Liver (tissue), 9 donors: ENCODE measurements around the gene RAPGEF4. TPM values are rescaled to one million over a fixed set of nuclear protein-coding genes. Genes with fewer than 3 reads are reported as not detected.

Source experiments
- DNase-seq: peaks from one replicate; pipeline ENCODE4 v3.0.0-alpha.2; 2017; ENCODE audit warnings: low spot score
- H3K27ac ChIP-seq, 2 donors: one replicate each; pipeline ENCODE4 v1.7.0; 2013; ENCODE audit warnings: inconsistent platforms in 2 of 2, low read length in 2 of 2, control low read depth in 1 of 2, low read depth in 1 of 2, mild to moderate bottlenecking in 1 of 2
- H3K27me3 ChIP-seq, 4 donors: one replicate each; pipeline versions ENCODE4 v1.6.1 to v1.7.0; 2013; ENCODE audit warnings: low read length in 3 of 4, inconsistent platforms in 1 of 4, mild to moderate bottlenecking in 1 of 4, moderate library complexity in 1 of 4; ENCODE audit not compliant: control insufficient read depth in 4 of 4, insufficient read depth in 4 of 4
- H3K36me3 ChIP-seq, 4 donors: one replicate each; pipeline versions ENCODE4 v1.6.1 to v1.7.0; 2013; ENCODE audit warnings: low read length in 3 of 4, mild to moderate bottlenecking in 3 of 4, low read depth in 1 of 4, moderate library complexity in 1 of 4; ENCODE audit not compliant: control insufficient read depth in 4 of 4, insufficient read depth in 3 of 4
- H3K4me1 ChIP-seq, 4 donors: one replicate each; pipeline versions ENCODE4 v1.6.1 to v1.7.0; 2013; ENCODE audit warnings: low read length in 3 of 4, mild to moderate bottlenecking in 3 of 4, moderate library complexity in 1 of 4; ENCODE audit not compliant: control insufficient read depth in 4 of 4, insufficient read depth in 4 of 4
- H3K4me3 ChIP-seq, 3 donors: one replicate each; pipeline versions ENCODE4 v1.6.1 to v1.7.0; 2013; ENCODE audit warnings: low read length in 3 of 3, control low read depth in 1 of 3, low read depth in 1 of 3, mild to moderate bottlenecking in 1 of 3
- H3K9ac ChIP-seq, 2 donors: one replicate each; pipeline ENCODE4 v1.7.0; 2013; ENCODE audit warnings: low read length in 2 of 2, mild to moderate bottlenecking in 2 of 2, moderate library complexity in 2 of 2, control low read depth in 1 of 2, low read depth in 1 of 2
- H3K9me3 ChIP-seq, 4 donors: one replicate each; pipeline versions ENCODE4 v1.6.1 to v1.7.0; 2013; ENCODE audit warnings: low read length in 3 of 4; ENCODE audit not compliant: control insufficient read depth in 4 of 4
- EGR1 ChIP-seq, 2 donors: IDR thresholded peaks; 2 replicates each; pipeline ENCODE4 v1.6.1; 2016 to 2018; ENCODE audit warnings: antibody characterized with exemption in 2 of 2, low read depth in 2 of 2
- FOXA1 ChIP-seq: IDR thresholded peaks from 2 replicates; pipeline ENCODE4 v1.6.1; 2016; ENCODE audit warnings: antibody characterized with exemption
- FOXA2 ChIP-seq: IDR thresholded peaks from 2 replicates; pipeline ENCODE4 v1.6.1; 2016; ENCODE audit warnings: antibody characterized with exemption
- GABPA ChIP-seq, 2 donors: IDR thresholded peaks in 1 of 2; conservative IDR thresholded peaks in 1 of 2; 2 replicates each; pipeline ENCODE4 v1.6.1; 2016; ENCODE audit warnings: antibody characterized with exemption in 2 of 2, mild to moderate bottlenecking in 1 of 2, moderate library complexity in 1 of 2
- HNF4A ChIP-seq, 2 donors: conservative IDR thresholded peaks; 2 replicates each; pipeline ENCODE4 v1.6.1; 2016; ENCODE audit warnings: antibody characterized with exemption in 2 of 2, mild to moderate bottlenecking in 2 of 2
- HNF4G ChIP-seq: IDR thresholded peaks from 2 replicates; pipeline ENCODE4 v1.6.1; 2016; ENCODE audit warnings: antibody characterized with exemption
- JUND ChIP-seq, 2 donors: IDR thresholded peaks; 2 replicates each; pipeline ENCODE4 v1.6.1; 2016; ENCODE audit warnings: antibody characterized with exemption in 2 of 2
- RAD21 ChIP-seq, 2 donors: IDR thresholded peaks; 2 replicates each; pipeline ENCODE4 v1.6.1; 2016; ENCODE audit warnings: antibody characterized with exemption in 2 of 2, mild to moderate bottlenecking in 2 of 2
- RXRA ChIP-seq, 2 donors: IDR thresholded peaks; 2 replicates each; pipeline ENCODE4 v1.6.1; 2017 to 2018; ENCODE audit warnings: antibody characterized with exemption in 2 of 2, mild to moderate bottlenecking in 1 of 2
- TAF1 ChIP-seq: conservative IDR thresholded peaks from 2 replicates; pipeline ENCODE4 v1.6.1; 2016; ENCODE audit warnings: antibody characterized with exemption, mild to moderate bottlenecking
- YY1 ChIP-seq: IDR thresholded peaks from 2 replicates; pipeline ENCODE4 v1.6.1; 2016; ENCODE audit warnings: antibody characterized with exemption, mild to moderate bottlenecking
- WGBS: extraction: QIAGEN DNeasy Blood & Tissue Kit; methylation state at CpG from one replicate; pipeline ENCODE4 v1.1.7; 2013; 5-methylcytosine and 5-hydroxymethylcytosine counted together
- polyA plus RNA-seq, 2 donors: library from polyadenylated mRNA; stranded (reverse) in 1 of 2; unstranded in 1 of 2; fragments of 200-250 nt in 1 of 2; fragments of >200 nt in 1 of 2; fragmentation: Nextera tagmentation in 1 of 2; extraction: Ambion mirVana in 1 of 2; gene quantifications; one replicate each; pipeline versions ENCODE4 v1.2.1 to v1.2.3, GENCODE V29; 2013 to 2015
- total RNA-seq, 2 donors: library from RNA; depleted of rRNA; stranded (reverse); fragments of >200 nt; gene quantifications; one replicate each; pipeline ENCODE4 v1.2.3, GENCODE V29; 2014
- TF ChIP-seq, protein P1 (sequence below): IDR thresholded peaks from 2 replicates; pipeline ENCODE4 v1.6.1; 2016; ENCODE audit warnings: antibody characterized with exemption, mild to moderate bottlenecking
- TF ChIP-seq, protein P2 (sequence below): IDR thresholded peaks from 2 replicates; pipeline ENCODE4 v1.6.1; 2016; ENCODE audit warnings: antibody characterized with exemption
- TF ChIP-seq, protein P3 (sequence below): IDR thresholded peaks from 2 replicates; pipeline ENCODE4 v1.6.1; 2016; ENCODE audit warnings: antibody characterized with exemption
- donor health status: healthy.
- donor health status: healthy.
- donor health status: healthy.
- donor health status: healthy.
- donor health status: healthy.

Gene RAPGEF4
- total and polyA plus RNA-seq, 4 donors = 1.5 to 18.2 (median 8.3) TPM

DNA sequence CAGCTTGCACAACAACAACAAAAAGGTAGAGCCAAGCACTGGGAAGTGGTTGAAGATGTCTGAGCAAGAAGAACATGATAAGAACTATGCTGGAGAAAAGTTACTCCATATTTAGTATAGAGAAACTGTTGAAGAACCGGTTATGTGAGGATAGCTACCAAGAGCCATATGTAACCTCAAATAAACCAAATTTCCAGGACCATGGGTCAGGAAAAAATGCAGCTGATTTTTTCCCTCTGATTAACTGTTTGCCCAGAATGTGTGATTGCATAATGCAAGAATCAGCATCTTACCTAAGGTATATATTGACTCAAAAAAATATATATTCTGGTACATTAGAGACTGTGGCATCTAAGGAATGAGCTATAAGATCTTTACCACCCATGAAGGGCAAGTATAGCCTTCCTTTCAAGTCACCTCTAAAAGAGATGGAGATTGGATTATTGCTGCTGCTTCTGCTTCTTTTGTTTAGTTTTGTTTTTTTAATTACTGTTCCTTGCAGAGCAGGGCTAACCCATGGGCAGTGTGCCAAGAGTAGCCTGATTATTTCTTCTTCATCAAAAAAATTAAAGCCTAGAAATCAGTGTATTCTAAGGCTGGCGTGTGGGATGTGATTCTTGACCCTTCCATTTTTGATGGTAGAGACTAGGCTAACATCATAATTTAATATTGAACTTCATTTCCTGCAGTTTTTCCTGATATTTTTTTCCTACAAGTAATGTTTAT is 263.1 kb downstream of the RAPGEF4 start:
- peaks cover 2 to 27% (median 4%) of the 10 kb centered on the region in 4 donors for H3K36me3 ChIP-seq
- H3K4me1 ChIP-seq = peaks cover 0 to 4% (median 0%) of the 10 kb centered on the region in 4 donors
- TF ChIP-seq YY1 = no peak
- TF ChIP-seq, protein P1, sequence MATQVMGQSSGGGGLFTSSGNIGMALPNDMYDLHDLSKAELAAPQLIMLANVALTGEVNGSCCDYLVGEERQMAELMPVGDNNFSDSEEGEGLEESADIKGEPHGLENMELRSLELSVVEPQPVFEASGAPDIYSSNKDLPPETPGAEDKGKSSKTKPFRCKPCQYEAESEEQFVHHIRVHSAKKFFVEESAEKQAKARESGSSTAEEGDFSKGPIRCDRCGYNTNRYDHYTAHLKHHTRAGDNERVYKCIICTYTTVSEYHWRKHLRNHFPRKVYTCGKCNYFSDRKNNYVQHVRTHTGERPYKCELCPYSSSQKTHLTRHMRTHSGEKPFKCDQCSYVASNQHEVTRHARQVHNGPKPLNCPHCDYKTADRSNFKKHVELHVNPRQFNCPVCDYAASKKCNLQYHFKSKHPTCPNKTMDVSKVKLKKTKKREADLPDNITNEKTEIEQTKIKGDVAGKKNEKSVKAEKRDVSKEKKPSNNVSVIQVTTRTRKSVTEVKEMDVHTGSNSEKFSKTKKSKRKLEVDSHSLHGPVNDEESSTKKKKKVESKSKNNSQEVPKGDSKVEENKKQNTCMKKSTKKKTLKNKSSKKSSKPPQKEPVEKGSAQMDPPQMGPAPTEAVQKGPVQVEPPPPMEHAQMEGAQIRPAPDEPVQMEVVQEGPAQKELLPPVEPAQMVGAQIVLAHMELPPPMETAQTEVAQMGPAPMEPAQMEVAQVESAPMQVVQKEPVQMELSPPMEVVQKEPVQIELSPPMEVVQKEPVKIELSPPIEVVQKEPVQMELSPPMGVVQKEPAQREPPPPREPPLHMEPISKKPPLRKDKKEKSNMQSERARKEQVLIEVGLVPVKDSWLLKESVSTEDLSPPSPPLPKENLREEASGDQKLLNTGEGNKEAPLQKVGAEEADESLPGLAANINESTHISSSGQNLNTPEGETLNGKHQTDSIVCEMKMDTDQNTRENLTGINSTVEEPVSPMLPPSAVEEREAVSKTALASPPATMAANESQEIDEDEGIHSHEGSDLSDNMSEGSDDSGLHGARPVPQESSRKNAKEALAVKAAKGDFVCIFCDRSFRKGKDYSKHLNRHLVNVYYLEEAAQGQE = no peak
- no peak for TF ChIP-seq FOXA1
- TF ChIP-seq JUND (IDR thresholded peaks at IDR 0.05) = no peak
- TF ChIP-seq HNF4G = no peak
- no peak for TF ChIP-seq RXRA (IDR thresholded peaks at IDR 0.05)
- no peak for TF ChIP-seq RAD21 (IDR thresholded peaks at IDR 0.05)
- no peak for TF ChIP-seq TAF1
- no peak for TF ChIP-seq HNF4A (conservative IDR thresholded peaks at IDR 0.05)
- TF ChIP-seq, protein P2, sequence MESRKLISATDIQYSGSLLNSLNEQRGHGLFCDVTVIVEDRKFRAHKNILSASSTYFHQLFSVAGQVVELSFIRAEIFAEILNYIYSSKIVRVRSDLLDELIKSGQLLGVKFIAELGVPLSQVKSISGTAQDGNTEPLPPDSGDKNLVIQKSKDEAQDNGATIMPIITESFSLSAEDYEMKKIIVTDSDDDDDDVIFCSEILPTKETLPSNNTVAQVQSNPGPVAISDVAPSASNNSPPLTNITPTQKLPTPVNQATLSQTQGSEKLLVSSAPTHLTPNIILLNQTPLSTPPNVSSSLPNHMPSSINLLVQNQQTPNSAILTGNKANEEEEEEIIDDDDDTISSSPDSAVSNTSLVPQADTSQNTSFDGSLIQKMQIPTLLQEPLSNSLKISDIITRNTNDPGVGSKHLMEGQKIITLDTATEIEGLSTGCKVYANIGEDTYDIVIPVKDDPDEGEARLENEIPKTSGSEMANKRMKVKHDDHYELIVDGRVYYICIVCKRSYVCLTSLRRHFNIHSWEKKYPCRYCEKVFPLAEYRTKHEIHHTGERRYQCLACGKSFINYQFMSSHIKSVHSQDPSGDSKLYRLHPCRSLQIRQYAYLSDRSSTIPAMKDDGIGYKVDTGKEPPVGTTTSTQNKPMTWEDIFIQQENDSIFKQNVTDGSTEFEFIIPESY = no peak
- TF ChIP-seq EGR1 (IDR thresholded peaks at IDR 0.05; ENCODE audit: low read depth in 2 of 2) = no peak
- DNase-seq = no peak
- H3K4me3 ChIP-seq = no peak overlapping the region
- H3K27ac ChIP-seq = no peak overlapping the region
- H3K27me3 ChIP-seq = no peaks in the 10 kb centered on the region
- no peaks in the 10 kb centered on the region for H3K9me3 ChIP-seq
- 94% methylated on average over 2 of the region's 2 CpGs for WGBS
- H3K9ac ChIP-seq = no peak overlapping the region

DNA sequence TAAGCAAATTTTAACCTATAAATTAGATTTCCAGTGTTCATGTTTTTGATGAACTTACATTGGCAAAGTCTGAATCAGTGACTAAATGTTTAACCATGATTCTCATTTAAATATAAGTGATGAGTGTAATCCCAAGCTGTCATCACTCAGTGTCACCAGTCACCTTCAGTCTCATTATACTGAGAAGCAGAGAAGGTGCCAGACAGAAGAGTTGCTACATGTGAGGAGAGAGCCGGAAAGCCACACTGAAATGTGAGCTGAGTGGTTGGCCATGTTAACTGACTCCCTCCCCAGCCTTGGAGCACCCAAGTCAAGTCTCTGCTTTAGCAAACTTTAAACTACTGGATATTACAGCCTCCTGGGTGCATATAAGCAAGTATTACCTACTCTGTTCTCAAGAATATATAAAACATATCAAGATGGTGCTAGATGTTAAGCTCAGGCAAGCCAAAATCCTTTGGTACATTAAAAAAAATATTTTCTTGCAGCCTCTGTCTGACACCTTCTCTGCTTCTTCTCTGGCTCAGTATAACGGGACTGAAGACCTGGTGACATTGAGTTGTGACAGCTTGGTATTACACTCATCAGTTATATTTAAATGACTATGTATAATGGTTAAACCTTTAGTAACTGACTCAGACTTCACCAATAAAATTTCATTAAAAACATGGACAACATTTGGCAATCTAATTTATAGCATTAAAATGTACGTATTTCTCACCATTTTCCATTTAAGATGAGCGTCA is 264.2 kb downstream of the RAPGEF4 start:
- 96% methylated on average over 4 of the region's 4 CpGs for WGBS
- H3K27ac ChIP-seq = no peak overlapping the region
- TF ChIP-seq, protein P3, sequence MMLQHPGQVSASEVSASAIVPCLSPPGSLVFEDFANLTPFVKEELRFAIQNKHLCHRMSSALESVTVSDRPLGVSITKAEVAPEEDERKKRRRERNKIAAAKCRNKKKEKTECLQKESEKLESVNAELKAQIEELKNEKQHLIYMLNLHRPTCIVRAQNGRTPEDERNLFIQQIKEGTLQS = no peak
- TF ChIP-seq JUND (IDR thresholded peaks at IDR 0.05) (no peak), GABPA (IDR thresholded peaks at IDR 0.05 in 1 of 2, conservative IDR thresholded peaks at IDR 0.05 in 1 of 2) (no peak), TAF1 (no peak), FOXA2 (no peak)
- no peaks in the 10 kb centered on the region for H3K27me3 ChIP-seq
- H3K4me1 ChIP-seq = no peaks in the 10 kb centered on the region
- no peak overlapping the region for H3K4me3 ChIP-seq
- peaks cover 2 to 27% (median 4%) of the 10 kb centered on the region in 4 donors for H3K36me3 ChIP-seq
- no peak for DNase-seq
- no peak overlapping the region for H3K9ac ChIP-seq
- no peaks in the 10 kb centered on the region for H3K9me3 ChIP-seq
